Mesothelial cell of epicardium (in vitro differentiated cells): Measurements from ENCODE around the gene MAEL. TPM values are rescaled to one million over a fixed set of nuclear protein-coding genes. Genes with fewer than 3 reads are reported as not detected.

Experiments used
- DNase-seq, 2 experiments: peaks; one replicate each; pipeline ENCODE4 v3.0.0; 2021; ENCODE audit warnings: low spot score in 2 of 2; ENCODE audit not compliant: unreplicated experiment in 2 of 2
- H3K27ac Mint-ChIP-seq: 2 replicates; pipeline ENCODE4 v1.8.0; 2021; ENCODE audit warnings: mixed read lengths
- H3K27me3 Mint-ChIP-seq: 2 replicates; pipeline ENCODE4 v1.8.0; 2021; ENCODE audit warnings: low read depth, mixed read lengths
- H3K36me3 Mint-ChIP-seq: 2 replicates; pipeline ENCODE4 v1.8.0; 2021; ENCODE audit warnings: mixed read lengths
- H3K4me1 Mint-ChIP-seq: 2 replicates; pipeline ENCODE4 v1.8.0; 2021; ENCODE audit warnings: mixed read lengths
- H3K4me3 Mint-ChIP-seq: 2 replicates; pipeline ENCODE4 v1.8.0; 2021; ENCODE audit warnings: mild to moderate bottlenecking, moderate library complexity, mixed read lengths
- H3K9me3 Mint-ChIP-seq: 2 replicates; pipeline ENCODE4 v1.8.0; 2021; ENCODE audit warnings: mixed read lengths
- total RNA-seq: library from RNA; stranded (reverse); gene quantifications from 3 replicates; pipeline ENCODE4 v1.2.1, GENCODE V29; 2021
- TF ChIP-seq, protein P1 (sequence below): fragments of 200-600 bp; sonication (generic); IDR thresholded peaks from one replicate; pipeline ENCODE4 v1.5.0; 2021; ENCODE audit warnings: antibody characterized with exemption; ENCODE audit not compliant: unreplicated experiment

MAEL gene
- total RNA-seq, 1 donor from 2014 or later, result not detected

DNA sequence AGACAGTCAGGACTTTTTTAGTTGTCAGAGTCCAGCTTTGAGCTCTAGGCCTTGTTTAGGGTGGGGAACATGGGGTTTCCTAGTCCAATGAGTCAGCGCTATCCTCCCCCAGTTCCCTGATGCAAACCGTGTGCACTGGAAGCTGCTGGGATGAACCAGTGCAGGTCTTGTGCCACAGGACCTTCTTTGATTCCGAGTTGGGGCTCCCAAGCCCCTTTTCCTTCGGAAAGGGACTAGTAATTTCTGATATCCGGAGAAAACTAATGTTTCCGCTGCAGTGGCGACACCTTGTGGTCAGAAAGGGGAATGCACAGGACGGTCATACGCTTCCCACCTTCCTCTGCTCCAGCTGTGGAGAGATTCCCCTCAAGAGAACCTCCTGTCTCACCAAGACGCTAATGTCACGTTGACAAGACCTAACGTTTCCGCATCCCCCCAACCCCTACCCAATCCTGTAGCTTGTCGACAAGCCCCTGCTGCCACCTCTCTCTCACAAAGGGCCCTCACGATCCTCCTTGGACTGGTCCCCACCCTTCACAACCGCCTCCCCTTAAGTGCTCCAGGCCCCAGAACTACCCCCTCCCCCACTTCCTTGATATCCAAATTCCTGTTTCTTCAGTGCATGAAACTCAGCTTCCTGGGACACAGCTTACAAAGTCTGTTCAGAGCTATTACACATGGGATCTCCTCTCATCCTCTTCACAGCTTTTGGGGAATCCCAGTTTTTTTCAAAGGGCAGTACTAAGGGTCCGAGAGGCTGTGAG lies 70.1 kb downstream of the MAEL start:
- peak; percentile 42 to 88 for DNase-seq
- H3K4me1 Mint-ChIP-seq, result peaks cover 5% of the 10 kb centered on the region
- no peaks in the 10 kb centered on the region for H3K36me3 Mint-ChIP-seq
- peak overlapping the region; percentile 42 for H3K4me3 Mint-ChIP-seq
- H3K27ac Mint-ChIP-seq, result no peak overlapping the region
- H3K27me3 Mint-ChIP-seq, result no peaks in the 10 kb centered on the region
- TF ChIP-seq, protein P1, sequence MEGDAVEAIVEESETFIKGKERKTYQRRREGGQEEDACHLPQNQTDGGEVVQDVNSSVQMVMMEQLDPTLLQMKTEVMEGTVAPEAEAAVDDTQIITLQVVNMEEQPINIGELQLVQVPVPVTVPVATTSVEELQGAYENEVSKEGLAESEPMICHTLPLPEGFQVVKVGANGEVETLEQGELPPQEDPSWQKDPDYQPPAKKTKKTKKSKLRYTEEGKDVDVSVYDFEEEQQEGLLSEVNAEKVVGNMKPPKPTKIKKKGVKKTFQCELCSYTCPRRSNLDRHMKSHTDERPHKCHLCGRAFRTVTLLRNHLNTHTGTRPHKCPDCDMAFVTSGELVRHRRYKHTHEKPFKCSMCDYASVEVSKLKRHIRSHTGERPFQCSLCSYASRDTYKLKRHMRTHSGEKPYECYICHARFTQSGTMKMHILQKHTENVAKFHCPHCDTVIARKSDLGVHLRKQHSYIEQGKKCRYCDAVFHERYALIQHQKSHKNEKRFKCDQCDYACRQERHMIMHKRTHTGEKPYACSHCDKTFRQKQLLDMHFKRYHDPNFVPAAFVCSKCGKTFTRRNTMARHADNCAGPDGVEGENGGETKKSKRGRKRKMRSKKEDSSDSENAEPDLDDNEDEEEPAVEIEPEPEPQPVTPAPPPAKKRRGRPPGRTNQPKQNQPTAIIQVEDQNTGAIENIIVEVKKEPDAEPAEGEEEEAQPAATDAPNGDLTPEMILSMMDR, result peak; percentile 97
- no peaks in the 10 kb centered on the region for H3K9me3 Mint-ChIP-seq

DNA sequence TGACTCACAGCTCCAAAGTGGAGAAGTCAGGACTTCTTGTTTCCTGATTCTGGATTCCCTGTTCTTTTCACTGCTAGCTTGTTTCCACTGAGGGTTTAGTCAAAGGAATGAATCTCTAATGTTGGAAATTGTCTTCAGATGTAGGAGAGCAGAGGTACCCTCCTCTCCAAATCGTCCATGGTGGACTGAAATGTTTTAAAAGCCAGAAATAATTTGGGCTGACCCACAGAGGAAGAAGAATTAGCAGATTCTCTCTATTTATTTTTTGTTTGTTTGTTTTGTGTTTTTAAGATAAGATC lies 70.7 kb downstream of the MAEL start:
- TF ChIP-seq, protein P1, result no peak
- Mint-ChIP-seq H3K4me1 (peaks cover 5% of the 10 kb centered on the region), H3K27ac (no peak overlapping the region), H3K4me3 (no peak overlapping the region), H3K36me3 (no peaks in the 10 kb centered on the region), H3K27me3 (no peaks in the 10 kb centered on the region), H3K9me3 (no peaks in the 10 kb centered on the region)
- DNase-seq, result no peak

DNA sequence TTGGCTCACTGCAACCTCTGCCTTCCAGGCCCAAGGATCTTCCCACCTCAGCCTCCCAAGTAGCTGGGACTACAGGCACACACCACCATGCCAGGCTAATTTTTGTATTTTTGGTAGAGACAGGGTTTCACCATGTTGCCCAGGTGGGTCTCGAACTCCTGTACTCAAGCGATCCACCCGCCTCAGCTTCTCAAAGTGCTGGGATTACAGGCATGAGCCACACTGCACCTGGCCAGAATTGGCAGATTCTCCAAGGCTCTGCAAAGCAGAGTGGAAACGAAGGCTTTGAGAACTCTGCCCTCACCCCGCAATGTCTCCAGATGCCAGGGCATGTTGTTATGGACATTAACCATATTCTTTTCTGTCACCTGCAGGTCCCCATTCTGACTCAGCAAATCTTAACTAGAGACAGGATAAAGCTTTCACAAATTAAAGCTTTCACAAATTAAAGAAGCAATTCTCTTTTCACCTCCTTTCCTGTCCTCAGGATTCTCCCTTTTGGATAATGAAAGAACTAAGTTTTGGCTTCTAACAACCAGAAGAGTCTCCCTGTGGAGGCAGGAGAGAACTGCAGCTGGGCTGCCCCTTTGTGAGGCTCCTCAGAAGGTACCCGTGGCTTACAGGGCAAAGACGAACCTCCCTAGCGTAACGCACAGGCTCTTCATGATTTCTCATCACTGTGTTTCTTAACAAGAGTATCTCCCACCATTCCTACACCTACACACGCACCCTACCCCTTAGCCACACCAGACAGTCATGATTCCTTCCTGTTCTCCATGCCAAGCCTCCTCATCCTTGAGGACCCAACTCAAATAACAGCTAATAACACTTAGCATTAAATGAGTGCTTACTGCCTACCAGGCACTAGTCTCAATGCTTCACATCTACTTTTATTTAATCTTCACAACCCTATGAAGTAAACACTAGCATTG lies 71.3 kb downstream of the MAEL start:
- DNase-seq, result no peak
- H3K27ac Mint-ChIP-seq, result no peak overlapping the region
- H3K36me3 Mint-ChIP-seq, result no peaks in the 10 kb centered on the region
- TF ChIP-seq, protein P1, result no peak
- H3K4me1 Mint-ChIP-seq, result peaks cover 5% of the 10 kb centered on the region
- H3K9me3 Mint-ChIP-seq, result no peaks in the 10 kb centered on the region
- H3K4me3 Mint-ChIP-seq, result no peak overlapping the region
- H3K27me3 Mint-ChIP-seq, result no peaks in the 10 kb centered on the region

DNA sequence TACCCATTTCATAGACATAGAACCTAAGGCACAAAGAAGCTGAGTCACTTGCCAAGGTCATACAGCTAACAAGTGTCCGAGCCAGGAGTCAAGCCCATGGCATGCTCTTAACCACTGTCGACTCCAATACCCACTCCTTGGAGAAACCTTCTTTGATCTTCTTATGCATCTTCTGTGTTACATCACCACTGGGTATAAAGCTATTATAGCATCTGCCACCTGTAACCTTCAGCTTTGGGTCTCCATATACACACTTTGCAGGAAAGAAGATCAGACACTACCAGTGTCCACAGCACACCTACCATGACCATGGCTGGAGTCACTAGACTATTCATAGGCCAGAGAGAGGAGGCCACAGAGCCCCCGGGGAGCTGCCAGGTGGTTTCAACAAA lies 72.0 kb downstream of the MAEL start:
- Mint-ChIP-seq H3K27me3 (no peaks in the 10 kb centered on the region), H3K36me3 (no peaks in the 10 kb centered on the region), H3K4me3 (no peak overlapping the region), H3K4me1 (peaks cover 5% of the 10 kb centered on the region), H3K27ac (no peak overlapping the region), H3K9me3 (no peaks in the 10 kb centered on the region)
- DNase-seq, result no peak
- TF ChIP-seq, protein P1, result no peak

DNA sequence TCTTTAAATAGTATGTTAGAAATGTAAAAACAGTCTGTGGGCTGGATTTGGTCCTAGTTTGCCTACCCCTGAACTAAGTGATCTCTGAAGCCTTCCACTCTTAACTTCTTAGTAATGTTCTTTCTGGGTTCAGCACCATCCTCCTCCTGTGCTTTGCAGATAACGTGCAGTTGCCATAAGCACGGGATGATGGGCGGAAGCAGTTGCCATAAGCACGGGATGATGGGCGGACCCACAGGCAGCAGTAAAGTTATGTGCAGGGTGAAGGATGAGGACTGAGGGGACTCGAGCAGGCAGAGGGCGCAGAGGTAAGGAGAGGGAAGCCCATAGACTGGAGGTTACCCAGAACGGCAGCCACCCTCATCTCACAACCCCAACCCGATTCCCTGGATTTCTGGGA lies 75.5 kb downstream of the MAEL start:
- DNase-seq, result no peak
- H3K27me3 Mint-ChIP-seq, result peaks cover 2% of the 10 kb centered on the region
- no peaks in the 10 kb centered on the region for H3K9me3 Mint-ChIP-seq
- no peak overlapping the region for H3K27ac Mint-ChIP-seq
- no peak overlapping the region for H3K4me3 Mint-ChIP-seq
- TF ChIP-seq, protein P1, result no peak
- H3K36me3 Mint-ChIP-seq, result no peaks in the 10 kb centered on the region
- peaks cover 3% of the 10 kb centered on the region for H3K4me1 Mint-ChIP-seq
